Purkinje cell (primary cell): ENCODE data around the gene TMEM205. TPM values are rescaled to one million over a fixed set of nuclear protein-coding genes. Genes with fewer than 3 reads are reported as not detected.

Experiments
- polyA plus RNA-seq: library from polyadenylated mRNA; unstranded; fragments of >200 nt; fragmentation: Nextera tagmentation; gene quantifications from 2 replicates; pipeline ENCODE4 v1.2.1, GENCODE V29; 2014

TMEM205 gene
- 56.6 and 111 TPM in 2 replicates for polyA plus RNA-seq

DNA sequence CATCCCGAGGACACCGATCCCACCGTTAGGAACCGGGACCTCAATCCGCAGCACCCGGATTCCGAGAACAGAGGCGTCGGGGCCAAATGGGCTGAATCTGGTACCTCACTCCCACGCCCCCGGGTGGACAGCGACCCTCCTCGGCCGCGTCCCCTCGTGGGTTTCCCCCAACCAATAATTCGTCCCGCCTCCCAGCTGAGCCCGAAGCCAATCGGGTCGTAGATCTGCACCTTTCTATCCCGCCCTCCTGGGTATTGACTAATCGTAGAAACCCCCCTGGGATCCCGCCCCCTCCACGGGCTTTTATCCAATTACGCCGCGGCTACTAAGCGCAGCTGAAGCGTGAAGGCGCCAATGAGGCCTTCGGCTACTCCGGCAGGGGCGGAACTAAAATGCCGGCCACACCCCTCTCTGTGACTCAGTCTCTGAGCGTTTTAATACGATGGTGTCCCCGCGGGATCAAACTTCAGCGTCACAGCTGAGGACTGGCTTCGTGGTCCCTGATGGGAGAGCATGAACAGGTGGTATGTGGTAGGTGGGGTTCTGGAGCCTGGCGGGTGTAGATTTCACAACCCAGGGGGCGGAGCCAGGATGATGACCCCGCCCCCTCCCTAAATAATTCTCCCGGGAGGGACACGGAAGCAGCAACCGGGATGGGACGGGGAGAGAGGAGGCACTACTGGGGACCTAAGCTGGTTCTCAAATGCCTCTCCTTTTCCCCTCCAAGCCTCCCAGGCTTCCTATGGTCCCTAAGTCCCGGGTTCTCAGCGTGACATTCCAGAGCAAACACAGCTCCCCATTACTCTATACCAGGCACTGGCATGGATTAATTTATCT is at the start of gene TMEM205, which contains the start of gene CCDC159:
TSS of gene TMEM205 (minus strand) at position 165 of the 837 bp plus-strand sequence. CDS start 649 bp downstream, outside the sequence.
TSS of gene CCDC159 (plus strand) at position 416 of the 837 bp plus-strand sequence. CDS start at position 504, 88 bp downstream.

DNA sequence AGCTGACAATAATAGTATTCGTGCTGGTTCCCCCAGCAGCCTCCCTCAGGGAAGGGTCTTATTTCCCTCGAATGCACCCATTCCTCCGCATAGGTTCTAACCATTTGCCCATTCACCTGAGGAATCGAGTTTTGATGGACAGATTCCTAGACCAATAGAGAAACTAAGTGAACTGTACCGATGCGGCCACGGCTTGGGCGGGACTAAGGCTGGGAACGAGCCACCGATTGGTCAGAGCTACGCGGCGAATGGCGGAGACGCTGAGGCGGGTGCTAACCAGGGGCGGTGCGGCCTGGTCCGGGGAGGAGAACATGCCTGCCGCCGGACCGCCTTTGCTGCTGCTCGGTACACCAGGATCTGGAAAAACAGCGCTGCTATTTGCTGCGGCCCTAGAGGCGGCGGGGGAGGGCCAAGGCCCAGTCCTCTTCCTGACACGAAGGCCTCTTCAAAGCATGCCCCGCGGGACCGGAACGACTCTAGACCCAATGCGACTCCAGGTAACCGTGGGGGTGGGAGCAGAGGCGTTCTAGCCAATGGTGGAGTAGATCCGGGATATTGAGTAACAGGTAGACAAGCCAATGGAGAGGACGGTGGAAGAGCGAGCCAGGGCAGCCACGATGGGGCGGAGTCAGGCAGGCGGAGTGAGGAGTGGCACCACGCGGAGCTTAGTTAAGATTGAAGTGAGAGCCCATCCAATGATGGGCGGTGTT is 28.5 kb upstream of the TMEM205 start, which contains the start of gene SWSAP1:
TSS of gene SWSAP1 (plus strand) at position 234 of the 710 bp plus-strand sequence. CDS start at position 249, 15 bp downstream.

GRCh38 chr19:11355160-11356073 is 9.3 kb upstream of the TMEM205 start, which contains the start of gene PLPPR2:
Gene PLPPR2 (plus strand): TSS chr19:11355432. CDS start chr19:11357674, 2,242 bp downstream.

DNA sequence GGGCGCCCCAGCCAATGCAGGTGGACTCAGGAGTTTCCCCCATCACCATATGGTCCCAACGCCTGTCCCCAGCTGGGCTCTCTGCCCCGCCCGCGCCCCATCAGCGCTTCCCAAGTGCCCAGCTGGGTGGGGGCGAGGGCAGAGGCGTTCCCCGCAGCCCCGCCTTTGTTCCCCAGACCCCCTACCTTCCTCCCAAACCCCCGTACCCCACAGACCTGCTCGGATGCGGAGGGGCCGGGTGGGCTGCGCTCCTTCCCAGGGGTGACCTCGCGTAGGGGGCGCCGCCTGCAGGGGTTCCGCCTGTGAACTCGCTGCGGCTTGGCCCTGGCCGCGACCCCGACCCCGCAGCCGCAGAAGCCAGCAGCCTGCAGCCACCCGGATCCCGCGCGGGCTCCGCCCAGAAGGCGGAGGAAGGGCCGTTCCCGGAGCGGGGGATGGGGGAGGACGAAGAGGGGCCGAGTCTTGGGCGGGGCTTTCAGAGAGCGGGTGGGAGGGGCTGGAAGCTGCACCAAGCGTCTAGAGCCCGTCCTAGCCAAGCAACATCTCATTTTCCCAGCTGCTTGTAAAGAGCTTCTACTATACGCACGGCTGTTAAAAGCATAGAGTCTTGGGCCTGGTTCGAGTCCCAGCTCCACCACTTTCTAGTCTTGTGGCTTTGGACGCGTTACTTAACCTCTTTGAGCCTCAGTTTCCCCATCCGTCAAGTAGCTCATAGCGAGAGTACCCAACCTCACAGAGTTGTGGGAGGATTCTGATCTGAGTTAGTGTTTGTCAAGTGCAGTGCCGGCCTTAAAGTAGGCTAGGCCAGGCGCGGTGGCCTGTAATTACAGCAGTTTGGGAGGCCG is 6.6 kb downstream of the TMEM205 start, which contains the start of gene RAB3D:
TSS of gene RAB3D (minus strand) at position 404 of the 845 bp plus-strand sequence. CDS start 2,258 bp downstream, outside the sequence.

DNA sequence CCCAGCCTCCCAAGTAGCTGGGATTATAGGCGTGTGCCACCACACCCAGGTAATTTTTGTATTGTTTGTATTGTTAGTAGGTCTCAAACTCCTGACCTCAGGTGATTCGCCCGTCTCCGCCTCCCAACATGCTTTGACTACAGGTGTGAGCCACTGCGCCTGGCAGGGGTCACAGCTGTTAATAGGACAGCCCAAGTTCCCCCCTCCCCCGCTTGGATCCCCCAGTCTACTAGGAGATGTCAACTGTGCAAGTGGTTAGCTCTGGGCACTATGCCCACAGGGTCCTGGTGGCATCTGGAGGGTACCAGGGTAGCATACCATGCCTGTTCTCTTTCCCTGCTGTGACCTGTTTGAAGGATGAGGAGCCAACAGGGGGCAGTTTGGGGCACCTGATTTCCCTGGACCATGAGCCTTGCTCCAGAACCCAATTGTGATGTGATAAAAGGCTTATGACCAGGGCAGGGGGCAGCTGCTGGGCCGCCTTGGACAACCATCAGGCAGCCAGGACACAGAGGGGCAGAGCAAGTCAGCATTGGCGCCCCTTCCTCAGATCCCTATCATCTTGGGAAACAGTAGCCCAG is 50.3 kb downstream of the TMEM205 start, which contains the start of gene TSPAN16:
TSS of gene TSPAN16 (plus strand) at position 496 of the 581 bp plus-strand sequence. CDS start 138 bp downstream, outside the sequence.

Other genes starting within 250 kb of the TMEM205 start
- gene SPC24, start 190.5 kb downstream of the TMEM205 start, polyA plus RNA-seq, result 1.0 TPM in 1 of 2 replicates, not detected in the other
- gene KANK2, start 148.7 kb downstream of the TMEM205 start, polyA plus RNA-seq, result 0.57 and 0.60 TPM in 2 replicates
- not detected in 2 replicates for gene ANGPTL8, start 106.6 kb downstream of the TMEM205 start, polyA plus RNA-seq
- gene DOCK6, start 83.7 kb downstream of the TMEM205 start, polyA plus RNA-seq, result 0.66 TPM in 1 of 2 replicates, not detected in the other
- not detected in 2 replicates for gene TSPAN16, start 50.1 kb downstream of the TMEM205 start, polyA plus RNA-seq
- gene RAB3D, start 6.6 kb downstream of the TMEM205 start, polyA plus RNA-seq, result 0.90 and 1.9 TPM in 2 replicates
- 0.47 and 2.0 TPM in 2 replicates for gene CCDC159, start 251 bp upstream of the TMEM205 start, polyA plus RNA-seq
- 8.4 and 12.7 TPM in 2 replicates for gene PLPPR2, start 9.2 kb upstream of the TMEM205 start, polyA plus RNA-seq
- 1.2 TPM in 1 of 2 replicates, not detected in the other for gene SWSAP1, start 28.4 kb upstream of the TMEM205 start, polyA plus RNA-seq
- gene EPOR, start 38.0 kb upstream of the TMEM205 start, polyA plus RNA-seq, result 4.7 and 5.7 TPM in 2 replicates
- gene RGL3, start 73.0 kb upstream of the TMEM205 start, polyA plus RNA-seq, result 3.5 TPM in 1 of 2 replicates, not detected in the other
- gene ODAD3, start 88.9 kb upstream of the TMEM205 start, polyA plus RNA-seq, result 0.99 and 3.2 TPM in 2 replicates
- gene PRKCSH, start 89.4 kb upstream of the TMEM205 start, polyA plus RNA-seq, result 13.8 and 37.1 TPM in 2 replicates
- 4.9 and 6.3 TPM in 2 replicates for gene ELAVL3, start 134.8 kb upstream of the TMEM205 start, polyA plus RNA-seq
- not detected in 2 replicates for gene ZNF653, start 159.6 kb upstream of the TMEM205 start, polyA plus RNA-seq
- gene ECSIT, start 182.9 kb upstream of the TMEM205 start, polyA plus RNA-seq, result 10.3 and 11.8 TPM in 2 replicates
- not detected in 2 replicates for gene CNN1, start 192.6 kb upstream of the TMEM205 start, polyA plus RNA-seq
- gene ELOF1, start 213.0 kb upstream of the TMEM205 start, polyA plus RNA-seq, result 17.2 and 21.9 TPM in 2 replicates
- not detected in 2 replicates for gene ACP5, start 231.4 kb upstream of the TMEM205 start, polyA plus RNA-seq